Ectodermal cell (in vitro differentiated cells): ENCODE measurements around the gene KCNT2.
"Not testable (repeated sequence)": the region's sequence is repeated elsewhere in the genome, so short reads cannot be mapped to it uniquely, and the experiment has no call there.

Experiments used
- H3K27ac ChIP-seq: 2 replicates; pipeline ENCODE4 v1.7.0; 2013; ENCODE audit warnings: mild to moderate bottlenecking, low read depth, low read length; ENCODE audit not compliant: insufficient read depth, poor library complexity, severe bottlenecking
- H3K27me3 ChIP-seq: 2 replicates; pipeline ENCODE4 v1.7.0; 2013; ENCODE audit warnings: mild to moderate bottlenecking, low read length; ENCODE audit not compliant: insufficient read depth, control insufficient read depth, poor library complexity, severe bottlenecking
- H3K36me3 ChIP-seq: one replicate; pipeline ENCODE4 v1.7.0; 2013; ENCODE audit warnings: low read length; ENCODE audit not compliant: control insufficient read depth, insufficient read depth
- H3K4me1 ChIP-seq: one replicate; pipeline ENCODE4 v1.7.0; 2013; ENCODE audit warnings: low read length; ENCODE audit not compliant: control insufficient read depth, insufficient read depth
- H3K4me3 ChIP-seq: 2 replicates; pipeline ENCODE4 v1.7.0; 2013; ENCODE audit warnings: low read depth, low read length, control low read depth; ENCODE audit not compliant: insufficient read depth
- H3K9me3 ChIP-seq: 2 replicates; pipeline ENCODE4 v1.7.0; 2013; ENCODE audit warnings: mild to moderate bottlenecking, low read length, moderate library complexity; ENCODE audit not compliant: control insufficient read depth
- WGBS, 2 experiments: methylation state at CpG; one replicate each; pipeline ENCODE4 v1.1.7; 2013; ENCODE audit warnings: missing lambda C conversion rate in 2 of 2; 5-methylcytosine and 5-hydroxymethylcytosine counted together

The KCNT2 gene

GRCh38 chr1:196517193-196517592 is 91.0 kb downstream of the KCNT2 start:
- Histone ChIP-seq H3K36me3 (no peaks in the 10 kb centered on the region), H3K4me3 (no peak overlapping the region), H3K27me3 (no peaks in the 10 kb centered on the region), H3K27ac (no peak overlapping the region), H3K9me3 (peaks cover 3% of the 10 kb centered on the region), H3K4me1 (no peaks in the 10 kb centered on the region)

DNA sequence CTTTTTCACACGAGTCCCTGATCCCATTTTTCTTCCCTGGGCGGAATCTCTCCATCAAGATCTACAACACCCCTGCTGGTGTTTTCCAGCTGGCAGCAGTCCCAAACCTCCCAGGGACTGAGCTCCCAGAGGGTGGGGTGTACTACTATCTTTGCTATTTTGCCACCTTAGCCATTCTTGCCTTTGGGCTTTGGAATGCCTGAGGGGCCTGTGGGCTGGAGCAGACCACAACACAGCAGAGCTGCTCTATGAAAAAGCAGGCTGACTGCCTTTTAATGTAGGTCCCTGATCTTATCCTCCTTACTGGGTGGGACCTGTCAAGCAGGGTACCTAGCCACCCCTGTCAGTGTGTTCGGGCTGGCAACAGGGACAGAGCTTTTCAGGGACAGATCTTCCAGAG is 91.9 kb downstream of the KCNT2 start:
- WGBS, 2 experiments: 91 to 93% methylated on average over 3 of the region's 3 CpGs
- H3K36me3 ChIP-seq: no peaks in the 10 kb centered on the region
- H3K27ac ChIP-seq: no peak overlapping the region
- H3K4me3 ChIP-seq: no peak overlapping the region
- peaks cover 1% of the 10 kb centered on the region for H3K9me3 ChIP-seq
- H3K27me3 ChIP-seq: no peaks in the 10 kb centered on the region
- no peaks in the 10 kb centered on the region for H3K4me1 ChIP-seq

DNA sequence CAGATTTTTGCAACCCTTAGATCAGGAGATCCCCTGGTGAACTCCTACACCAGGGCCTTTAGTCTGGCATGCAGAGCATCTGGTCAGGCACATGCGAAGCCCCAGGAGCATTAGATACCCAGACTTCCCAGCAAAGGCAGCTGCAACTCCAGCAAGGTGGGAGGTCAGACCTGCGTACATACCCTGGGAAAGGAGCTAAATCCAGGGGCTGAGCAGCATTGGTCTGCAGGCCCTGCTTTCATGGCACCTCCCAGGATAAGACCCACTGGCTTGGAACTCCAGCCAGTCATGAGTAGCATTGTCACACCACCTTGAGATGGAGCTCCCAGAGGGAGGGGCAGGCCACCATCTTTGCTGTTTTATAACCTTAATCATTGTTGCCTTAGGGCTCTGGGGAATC is 92.3 kb downstream of the KCNT2 start:
- no peaks in the 10 kb centered on the region for H3K36me3 ChIP-seq
- H3K27ac ChIP-seq: no peak overlapping the region
- WGBS, 2 experiments: 88 to 90% methylated on average over 2 of the region's 2 CpGs
- H3K27me3 ChIP-seq: no peaks in the 10 kb centered on the region
- H3K4me1 ChIP-seq: no peaks in the 10 kb centered on the region
- no peaks in the 10 kb centered on the region for H3K9me3 ChIP-seq
- H3K4me3 ChIP-seq: no peak overlapping the region

DNA sequence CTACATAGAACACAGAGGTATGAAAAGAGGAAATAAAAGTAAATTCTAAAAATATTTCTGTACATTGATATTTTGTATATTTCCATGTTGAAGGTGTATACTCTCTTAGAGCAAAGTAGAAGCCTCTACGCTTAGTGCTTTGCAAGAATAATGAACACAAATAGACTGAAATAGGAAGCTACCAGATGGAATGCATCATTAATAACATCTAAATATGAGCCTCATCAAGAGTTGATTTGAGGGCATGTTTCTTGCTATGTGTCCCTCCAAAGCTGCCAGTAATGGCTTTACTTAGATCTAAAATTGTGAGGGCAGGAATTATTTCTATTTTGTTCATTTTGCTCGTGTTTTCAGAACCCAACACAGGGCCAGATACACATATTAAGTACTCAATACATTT is 94.4 kb downstream of the KCNT2 start:
- no peaks in the 10 kb centered on the region for H3K36me3 ChIP-seq
- no peak overlapping the region for H3K4me3 ChIP-seq
- H3K27ac ChIP-seq: no peak overlapping the region
- H3K9me3 ChIP-seq: no peaks in the 10 kb centered on the region
- H3K4me1 ChIP-seq: no peaks in the 10 kb centered on the region
- no peaks in the 10 kb centered on the region for H3K27me3 ChIP-seq
- WGBS, 2 experiments: 75 to 100% methylated on average over 1 to 2 of the region's 2 CpGs

GRCh38 chr1:196510451-196510850 is 97.8 kb downstream of the KCNT2 start:
- Histone ChIP-seq H3K9me3 (no peaks in the 10 kb centered on the region), H3K36me3 (no peaks in the 10 kb centered on the region), H3K4me3 (no peak overlapping the region), H3K27ac (no peak overlapping the region), H3K27me3 (no peaks in the 10 kb centered on the region), H3K4me1 (no peaks in the 10 kb centered on the region)
- 100% methylated on average over 1 of the region's 1 CpG for WGBS, 2 experiments

DNA sequence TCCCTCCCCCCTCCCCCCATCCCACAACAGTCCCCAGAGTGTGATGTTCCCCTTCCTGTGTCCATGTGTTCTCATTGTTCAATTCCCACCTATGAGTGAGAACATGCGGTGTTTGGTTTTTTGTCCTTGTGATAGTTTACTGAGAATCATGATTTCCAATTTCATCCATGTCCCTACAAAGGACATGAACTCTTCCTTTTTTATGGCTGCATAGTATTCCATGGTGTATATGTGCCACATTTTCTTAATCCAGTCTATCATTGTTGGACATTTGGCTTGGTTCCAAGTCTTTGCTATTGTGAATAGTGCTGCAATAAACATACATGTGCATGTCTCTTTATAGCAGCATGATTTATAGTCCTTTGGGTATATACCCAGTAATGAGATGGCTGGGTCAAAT is 104.0 kb downstream of the KCNT2 start:
- H3K27me3 ChIP-seq, H3K4me3 ChIP-seq, H3K4me1 ChIP-seq, H3K36me3 ChIP-seq, H3K27ac ChIP-seq, H3K9me3 ChIP-seq: not testable (repeated sequence)
- no CpG with 5 or more reads among the region's 1 CpG for WGBS, 2 experiments

DNA sequence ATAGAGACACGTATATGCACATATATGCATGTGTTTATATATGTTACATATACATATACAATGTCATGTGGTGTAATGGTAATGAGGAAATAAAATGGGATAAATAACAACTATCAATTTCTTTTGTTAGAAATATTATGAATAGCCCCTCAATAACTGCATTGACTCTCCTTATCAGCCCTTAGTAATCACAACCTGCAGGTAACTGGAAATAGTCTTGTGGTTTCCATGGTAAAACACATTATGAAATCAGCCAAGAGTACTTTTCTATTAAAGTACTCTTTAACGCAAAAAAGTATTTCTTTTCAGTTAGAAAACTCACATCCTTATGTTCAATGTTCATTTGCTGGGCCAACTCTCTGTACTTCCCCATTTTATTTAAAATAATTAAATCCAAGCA is 105.8 kb downstream of the KCNT2 start:
- no peak overlapping the region for H3K27ac ChIP-seq
- no peaks in the 10 kb centered on the region for H3K36me3 ChIP-seq
- H3K9me3 ChIP-seq: no peaks in the 10 kb centered on the region
- no peak overlapping the region for H3K4me3 ChIP-seq
- WGBS, 2 experiments: 97 to 100% methylated on average over 1 of the region's 2 CpGs
- no peaks in the 10 kb centered on the region for H3K27me3 ChIP-seq
- H3K4me1 ChIP-seq: no peaks in the 10 kb centered on the region

GRCh38 chr1:196501760-196502428 is 106.3 kb downstream of the KCNT2 start:
- Histone ChIP-seq H3K27ac (no peak overlapping the region), H3K27me3 (no peaks in the 10 kb centered on the region)
- WGBS, 2 experiments: 84 to 91% methylated on average over 8 of the region's 8 CpGs

DNA sequence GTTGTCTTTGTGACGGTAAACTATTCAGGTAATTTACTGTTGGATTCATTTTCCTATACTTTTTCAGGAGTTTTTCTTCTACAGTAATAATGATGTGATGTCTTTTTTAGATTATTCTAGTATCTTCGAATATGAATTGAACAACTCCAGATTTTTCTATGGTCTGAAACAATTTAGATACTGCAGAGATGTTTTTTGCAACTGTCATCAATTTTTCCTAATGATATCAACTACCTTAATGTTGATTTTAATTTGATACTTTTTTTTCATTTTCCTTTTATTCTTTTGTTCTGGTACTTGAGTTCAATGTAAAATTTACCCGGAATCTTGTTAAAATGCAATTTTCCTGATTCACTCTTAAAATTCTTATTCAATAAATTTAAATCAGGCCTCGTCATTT is 110.4 kb downstream of the KCNT2 start:
- Histone ChIP-seq H3K4me3 (no peak overlapping the region), H3K4me1 (no peaks in the 10 kb centered on the region), H3K36me3 (no peaks in the 10 kb centered on the region), H3K27ac (no peak overlapping the region), H3K9me3 (no peaks in the 10 kb centered on the region), H3K27me3 (no peaks in the 10 kb centered on the region)
- 91 to 96% methylated on average over 3 of the region's 4 CpGs for WGBS, 2 experiments

More at GRCh38 chr1:196501760-196502428, 106.3 kb downstream of the KCNT2 start:
- Histone ChIP-seq H3K36me3 (no peaks in the 10 kb centered on the region), H3K4me1 (no peaks in the 10 kb centered on the region), H3K4me3 (no peak overlapping the region), H3K9me3 (no peaks in the 10 kb centered on the region)

DNA sequence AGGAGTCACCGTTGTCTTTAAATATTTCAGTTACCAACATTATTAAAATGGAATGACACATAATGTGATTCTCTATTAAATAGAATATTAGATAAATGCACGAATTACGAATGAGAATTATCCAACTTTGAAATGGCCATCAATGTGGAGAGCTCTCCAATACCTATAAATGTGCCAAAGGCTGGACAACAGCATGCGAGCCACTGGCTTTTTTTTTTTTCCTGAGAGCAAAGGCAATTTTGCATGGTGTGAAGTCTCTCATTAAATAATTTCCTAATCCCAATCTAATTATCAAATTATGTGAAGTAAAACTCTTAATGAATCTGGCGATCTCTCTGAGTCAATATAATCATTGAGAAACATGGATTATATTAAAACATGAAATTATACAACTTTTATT is 113.5 kb downstream of the KCNT2 start:
- no peaks in the 10 kb centered on the region for H3K9me3 ChIP-seq
- H3K36me3 ChIP-seq: no peaks in the 10 kb centered on the region
- no peak overlapping the region for H3K4me3 ChIP-seq
- no peak overlapping the region for H3K27ac ChIP-seq
- no peaks in the 10 kb centered on the region for H3K4me1 ChIP-seq
- no peaks in the 10 kb centered on the region for H3K27me3 ChIP-seq
- WGBS, 2 experiments: 92 to 93% methylated on average over 3 to 4 of the region's 5 CpGs

- Histone ChIP-seq H3K27ac (no peak overlapping the region), H3K9me3 (no peaks in the 10 kb centered on the region), H3K27me3 (no peaks in the 10 kb centered on the region), H3K36me3 (no peaks in the 10 kb centered on the region), H3K4me1 (no peaks in the 10 kb centered on the region), H3K4me3 (no peak overlapping the region)
- WGBS, 2 experiments: 96% methylated on average over 2 to 4 of the region's 4 CpGs
Measured at GRCh38 chr1:196493881-196494280, 114.4 kb downstream of the KCNT2 start.
